Measurements from ENCODE around the gene OR4M2. TPM values are rescaled to one million over a fixed set of nuclear protein-coding genes. Genes with fewer than 3 reads are reported as not detected.

OR4M2 gene, protein sequence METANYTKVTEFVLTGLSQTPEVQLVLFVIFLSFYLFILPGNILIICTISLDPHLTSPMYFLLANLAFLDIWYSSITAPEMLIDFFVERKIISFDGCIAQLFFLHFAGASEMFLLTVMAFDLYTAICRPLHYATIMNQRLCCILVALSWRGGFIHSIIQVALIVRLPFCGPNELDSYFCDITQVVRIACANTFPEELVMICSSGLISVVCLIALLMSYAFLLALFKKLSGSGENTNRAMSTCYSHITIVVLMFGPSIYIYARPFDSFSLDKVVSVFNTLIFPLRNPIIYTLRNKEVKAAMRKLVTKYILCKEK
- not detected in 5 replicates for total RNA-seq (2022; extraction: Qiagen RNA extraction; ENCODE audit: low read depth)

GRCh38 chr15:22080227-22080626 lies at the start of gene OR4M2:
TSS of gene OR4M2 (plus strand) at chr15:22080527. CDS start at chr15:22080625, 98 bp downstream.

Other genes with a start within 250 kb of the OR4M2 start
- gene POTEB, start 202.8 kb upstream of the OR4M2 start, total RNA-seq (2022; extraction: Qiagen RNA extraction; ENCODE audit: low read depth), result not detected in 5 replicates